Transverse colon (tissue), 4 donors: ENCODE data around the gene SERPINB6. TPM values are rescaled to one million over a fixed set of nuclear protein-coding genes. Genes with fewer than 3 reads are reported as not detected.

Source experiments
- DNase-seq: peaks from one replicate; pipeline ENCODE4 v3.0.0-alpha.2; 2019
- H3K27ac ChIP-seq, 4 donors: fragments of 200-600 bp; sonication (generic); 2 replicates each; pipeline ENCODE4 v1.5.1; 2016 to 2018; ENCODE audit warnings: inconsistent platforms in 4 of 4
- H3K27me3 ChIP-seq: fragments of 200-600 bp; sonication (generic); 2 replicates; pipeline ENCODE4 v1.5.1; 2017; ENCODE audit warnings: inconsistent platforms
- H3K36me3 ChIP-seq, 4 donors: fragments of 200-600 bp; sonication (generic); 2 replicates each; pipeline ENCODE4 v1.5.1; 2017 to 2019; ENCODE audit warnings: inconsistent platforms in 4 of 4
- H3K4me1 ChIP-seq, 4 donors: fragments of 200-600 bp; sonication (generic); 2 replicates each; pipeline ENCODE4 v1.5.1; 2017 to 2020; ENCODE audit warnings: inconsistent platforms in 4 of 4
- H3K4me3 ChIP-seq, 4 donors: fragments of 200-600 bp; sonication (generic); 1 replicate in 1 of 4; 2 replicates in 3 of 4; pipeline versions ENCODE4 v1.5.1 to v1.6.1; 2017 to 2019; ENCODE audit warnings: inconsistent platforms in 4 of 4
- H3K9me3 ChIP-seq, 2 donors: fragments of 200-600 bp; sonication (generic); 2 replicates each; pipeline ENCODE4 v1.5.1; 2017 to 2019; ENCODE audit warnings: inconsistent platforms in 2 of 2
- EP300 ChIP-seq: sonication (generic); formaldehyde crosslinking; IDR thresholded peaks from one replicate; pipeline ENCODE4 v1.6.1; 2017; ENCODE audit warnings: antibody characterized with exemption, low read depth
- POLR2A ChIP-seq: fragments of 450-650 bp; IDR thresholded peaks from one replicate; pipeline ENCODE4 v1.6.1; 2016; ENCODE audit warnings: antibody characterized with exemption, mild to moderate bottlenecking, moderate library complexity
- POLR2AphosphoS5 ChIP-seq, 3 donors: sonication (generic); formaldehyde crosslinking; IDR thresholded peaks; one replicate each; pipeline ENCODE4 v1.6.1; 2016; ENCODE audit warnings: antibody characterized with exemption in 3 of 3
- WGBS, 2 donors: methylation state at CpG; one replicate each; pipeline ENCODE4 v1.1.5; 2018; ENCODE audit warnings: low coverage in 1 of 2; 5-methylcytosine and 5-hydroxymethylcytosine counted together
- in situ Hi-C, 4 donors: fragments of 200-750 bp; cut with MboI; loops; one replicate each; pipeline versions ENCODE4 v1.15.0 to v1.15.1; 2017; ENCODE audit warnings: low sequenced_read_pairs in 3 of 4, low pct_ligation_motif_present in 1 of 4, low pct_unique_long_range_greater_than_20kb in 1 of 4
- intact Hi-C: fragments of 100-400 bp; cut with DNase I; formaldehyde crosslinking; loops from one replicate; pipeline ENCODE4 v1.15.1; 2023; ENCODE audit warnings: low total_unique reads
- total RNA-seq, 4 donors: library from RNA; depleted of rRNA; stranded (reverse); fragments of >200 nt; gene quantifications; one replicate each; pipeline ENCODE4 v1.1.0, GENCODE V29; 2016
- TF ChIP-seq, protein P1 (sequence below), 5 experiments: fragments of 200-600 bp in 3 of 5; fragments of 450-650 bp in 2 of 5; sonication (generic) in 3 of 5; IDR thresholded peaks; 1 replicate in 2 of 5; 2 replicates in 3 of 5; pipeline ENCODE4 v1.5.1; 2016 to 2017; ENCODE audit warnings: antibody characterized with exemption in 5 of 5, inconsistent platforms in 3 of 5, mild to moderate bottlenecking in 2 of 5, moderate library complexity in 1 of 5

SERPINB6 gene
- total RNA-seq, 4 donors from 2014 or later, result 134 to 276 (median 170) TPM

DNA sequence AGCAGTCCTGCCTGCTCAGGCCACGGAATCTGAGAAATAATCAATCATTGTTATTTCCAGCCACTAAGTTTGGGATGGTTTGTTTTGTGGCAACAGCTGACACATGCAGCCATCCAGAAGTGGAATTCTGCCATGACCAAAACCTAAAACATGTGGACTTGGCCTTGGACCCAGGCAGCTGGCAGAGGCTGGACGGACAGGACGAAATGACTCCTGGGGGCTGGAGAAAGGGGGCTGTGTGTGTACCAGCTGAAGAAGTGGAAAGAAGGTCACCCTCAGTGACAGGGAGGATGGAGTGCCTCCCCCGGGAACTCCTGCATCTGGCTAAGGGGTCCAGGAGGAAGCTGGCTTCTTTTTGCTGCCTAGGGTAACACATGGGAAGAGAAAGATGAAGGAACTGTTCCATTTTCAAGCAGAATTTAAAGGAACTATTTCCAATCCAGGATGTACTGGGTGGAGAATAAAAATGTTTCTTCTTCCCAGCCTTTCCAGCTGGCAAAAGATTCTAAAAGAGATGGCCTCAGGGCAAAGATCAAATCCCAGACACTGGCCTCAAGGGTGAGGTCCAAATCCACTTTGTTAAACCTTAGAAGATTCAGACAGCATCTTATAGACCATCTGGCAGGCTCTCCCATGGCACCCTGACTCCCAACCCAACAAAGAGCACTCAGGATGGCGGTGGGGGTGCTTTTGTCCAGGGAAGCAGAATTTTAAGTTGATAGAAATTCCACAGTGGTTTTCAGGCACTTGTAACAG lies 14.3 kb downstream of the SERPINB6 start:
- Histone ChIP-seq H3K36me3 (peaks cover 0 to 18% (median 3%) of the 10 kb centered on the region in 4 donors), H3K27ac (peak overlapping the region in 3 of 4 donors; percentile 18 to 28 (median 19)), H3K27me3 (no peaks in the 10 kb centered on the region), H3K4me3 (no peak overlapping the region), H3K9me3 (no peaks in the 10 kb centered on the region), H3K4me1 (peaks cover 6 to 51% (median 25%) of the 10 kb centered on the region in 4 donors)
- intact Hi-C loops (no loop called here), in situ Hi-C loops (no loop called here)
- WGBS, 2 donors, result 70% methylated on average over 5 of the region's 5 CpGs; no CpG with 5 or more reads in 1 of the 2 donors
- DNase-seq, result no peak
- TF ChIP-seq, protein P1, sequence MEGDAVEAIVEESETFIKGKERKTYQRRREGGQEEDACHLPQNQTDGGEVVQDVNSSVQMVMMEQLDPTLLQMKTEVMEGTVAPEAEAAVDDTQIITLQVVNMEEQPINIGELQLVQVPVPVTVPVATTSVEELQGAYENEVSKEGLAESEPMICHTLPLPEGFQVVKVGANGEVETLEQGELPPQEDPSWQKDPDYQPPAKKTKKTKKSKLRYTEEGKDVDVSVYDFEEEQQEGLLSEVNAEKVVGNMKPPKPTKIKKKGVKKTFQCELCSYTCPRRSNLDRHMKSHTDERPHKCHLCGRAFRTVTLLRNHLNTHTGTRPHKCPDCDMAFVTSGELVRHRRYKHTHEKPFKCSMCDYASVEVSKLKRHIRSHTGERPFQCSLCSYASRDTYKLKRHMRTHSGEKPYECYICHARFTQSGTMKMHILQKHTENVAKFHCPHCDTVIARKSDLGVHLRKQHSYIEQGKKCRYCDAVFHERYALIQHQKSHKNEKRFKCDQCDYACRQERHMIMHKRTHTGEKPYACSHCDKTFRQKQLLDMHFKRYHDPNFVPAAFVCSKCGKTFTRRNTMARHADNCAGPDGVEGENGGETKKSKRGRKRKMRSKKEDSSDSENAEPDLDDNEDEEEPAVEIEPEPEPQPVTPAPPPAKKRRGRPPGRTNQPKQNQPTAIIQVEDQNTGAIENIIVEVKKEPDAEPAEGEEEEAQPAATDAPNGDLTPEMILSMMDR (IDR thresholded peaks at IDR 0.05), result no peak
- no peak for TF ChIP-seq EP300
- TF ChIP-seq POLR2A, result no peak
- no peak for TF ChIP-seq POLR2AphosphoS5 (IDR thresholded peaks at IDR 0.05)

DNA sequence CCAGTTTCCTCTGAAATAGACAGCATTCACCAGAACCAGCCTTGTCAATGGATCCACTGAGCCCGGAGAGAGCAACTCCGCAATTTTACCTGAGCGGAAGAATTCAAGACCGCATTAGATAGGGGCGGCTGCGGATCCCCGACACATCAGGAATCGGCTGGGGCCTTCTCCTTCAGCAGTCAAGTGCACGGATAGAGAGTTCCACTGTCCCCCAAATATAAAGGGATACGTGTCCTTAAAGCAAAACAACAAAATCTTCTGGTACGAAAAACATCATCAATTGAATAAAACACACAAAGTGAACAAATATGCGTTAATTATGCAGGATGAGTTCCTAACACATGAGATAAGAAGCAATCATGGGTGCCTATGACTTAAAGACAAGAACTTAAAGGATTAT lies 18.3 kb downstream of the SERPINB6 start:
- H3K9me3 ChIP-seq, result no peaks in the 10 kb centered on the region
- intact Hi-C loops (loop anchor here (5.0 kb wide), 1 partner anchor 34 kb away; no protein-coding TSS in a partner anchor), in situ Hi-C loops (no loop called here)
- peak overlapping the region; percentile 75 to 81 (median 76) for H3K27ac ChIP-seq
- TF ChIP-seq POLR2AphosphoS5 (IDR thresholded peaks at IDR 0.05) (no peak), EP300 (no peak)
- TF ChIP-seq, protein P1 (IDR thresholded peaks at IDR 0.05), result no peak
- peaks cover 0 to 28% (median 10%) of the 10 kb centered on the region in 4 donors for H3K4me1 ChIP-seq
- DNase-seq, result no peak
- 94 to 96% methylated on average over 4 to 12 of the region's 12 CpGs for WGBS, 2 donors
- no peaks in the 10 kb centered on the region for H3K27me3 ChIP-seq
- H3K4me3 ChIP-seq, result no peak overlapping the region
- H3K36me3 ChIP-seq, result peaks cover 0 to 29% (median 5%) of the 10 kb centered on the region in 4 donors

DNA sequence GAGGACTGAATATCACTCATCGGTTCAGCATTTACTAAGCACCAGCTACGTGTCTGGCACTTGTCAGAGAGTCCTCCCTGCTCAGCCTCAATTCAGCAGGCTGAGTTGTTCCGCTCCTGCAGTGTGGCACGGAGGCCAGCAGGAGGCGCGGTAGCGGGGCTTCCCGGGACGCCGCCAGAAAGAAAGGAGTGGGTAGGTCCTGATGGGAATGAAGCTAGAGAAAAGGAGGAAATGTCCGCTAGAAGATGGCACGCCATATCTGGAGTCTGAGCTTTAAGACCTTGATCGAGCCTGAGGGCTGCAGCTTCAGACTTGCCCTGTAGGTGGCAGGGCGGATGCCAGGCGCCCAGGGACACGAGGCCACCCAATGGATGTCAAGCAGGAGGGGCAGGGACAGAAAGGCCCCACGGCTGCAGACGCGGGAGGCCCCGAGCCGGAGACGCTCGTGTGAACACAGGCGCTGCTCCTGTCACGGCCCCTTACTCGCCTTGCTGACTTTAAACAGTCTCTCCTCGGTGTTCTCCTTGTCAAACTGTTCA lies 18.7 kb downstream of the SERPINB6 start:
- 6 to 7% methylated on average over 3 to 27 of the region's 27 CpGs for WGBS, 2 donors
- peak; percentile 31 to 77 (median 57) for TF ChIP-seq POLR2AphosphoS5 (IDR thresholded peaks at IDR 0.05)
- TF ChIP-seq, protein P1 (IDR thresholded peaks at IDR 0.05), result peak; percentile 95 to 100 (median 99)
- TF ChIP-seq EP300, result no peak
- no peak for TF ChIP-seq POLR2A
- peak; percentile 87 for DNase-seq
- peaks cover 0 to 23% (median 10%) of the 10 kb centered on the region in 4 donors for H3K4me1 ChIP-seq
- intact Hi-C loops (loop anchor here (5.0 kb wide), 1 partner anchor 35 kb away; no protein-coding TSS in a partner anchor), in situ Hi-C loops (no loop called here)
- peaks cover 0 to 29% (median 7%) of the 10 kb centered on the region in 4 donors for H3K36me3 ChIP-seq
- H3K27me3 ChIP-seq, result no peaks in the 10 kb centered on the region
- peak overlapping the region; percentile 75 to 81 (median 76) for H3K27ac ChIP-seq
- H3K9me3 ChIP-seq, result no peaks in the 10 kb centered on the region
- no peak overlapping the region for H3K4me3 ChIP-seq

DNA sequence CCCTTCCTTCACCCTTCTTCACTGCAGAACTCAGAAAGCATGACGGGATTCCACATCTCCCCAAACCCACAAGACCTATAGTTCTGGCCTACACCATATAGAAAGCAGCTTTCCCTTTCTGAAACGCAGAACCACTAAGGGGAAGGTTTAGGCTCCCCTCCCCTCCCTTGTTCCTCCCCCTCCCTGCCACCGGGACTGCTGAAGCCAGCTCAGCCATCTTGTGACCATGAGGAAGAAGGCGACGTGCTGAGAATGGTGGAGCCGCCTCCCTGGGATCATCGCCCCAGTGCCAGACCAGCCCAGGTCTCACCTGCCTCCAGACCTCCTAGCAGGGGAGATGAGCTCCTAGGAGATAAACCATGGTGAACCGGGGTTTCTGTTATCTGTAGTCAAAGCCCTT lies 19.6 kb downstream of the SERPINB6 start:
- Histone ChIP-seq H3K4me3 (no peak overlapping the region), H3K27ac (peak overlapping the region; percentile 75 to 81 (median 76)), H3K9me3 (no peaks in the 10 kb centered on the region), H3K36me3 (peaks cover 0 to 29% (median 7%) of the 10 kb centered on the region in 4 donors), H3K27me3 (no peaks in the 10 kb centered on the region), H3K4me1 (peaks cover 0 to 15% (median 6%) of the 10 kb centered on the region in 4 donors)
- in situ Hi-C loops (no loop called here), intact Hi-C loops (loop anchor here (5.0 kb wide), 1 partner anchor 36 kb away; no protein-coding TSS in a partner anchor)
- TF ChIP-seq, protein P1 (IDR thresholded peaks at IDR 0.05), result no peak
- TF ChIP-seq EP300 (no peak), POLR2AphosphoS5 (IDR thresholded peaks at IDR 0.05) (no peak), POLR2A (no peak)
- 78 to 80% methylated on average over 3 to 8 of the region's 8 CpGs for WGBS, 2 donors
- DNase-seq, result no peak
